K562 (cell line): ENCODE data around the gene MYBPC3. TPM values are rescaled to one million over a fixed set of nuclear protein-coding genes. Genes with fewer than 3 reads are reported as not detected.
A peak's percentile ranks its signal among the peaks of the same experiment; 100 is the strongest.

Source experiments
- HDAC1 ChIP-seq, 2 experiments: fragments of 450-650 bp; IDR thresholded peaks; 2 replicates each; pipeline ENCODE4 v1.6.1; 2016 to 2017; ENCODE audit warnings: inconsistent platforms in 1 of 2, mild to moderate bottlenecking in 1 of 2, moderate library complexity in 1 of 2
- HEY1 ChIP-seq: fragments of 250-450 bp; sonication (Bioruptor Pico); IDR thresholded peaks from 2 replicates; pipeline ENCODE4 v1.5.0; 2020; ENCODE audit warnings: mild to moderate bottlenecking, moderate library complexity, borderline replicate concordance
- LARP7 ChIP-seq: fragments of 450-650 bp; IDR thresholded peaks from 2 replicates; pipeline ENCODE4 v1.6.1; 2016
- MAX ChIP-seq: sonication (generic); formaldehyde crosslinking; IDR thresholded peaks from 2 replicates; pipeline ENCODE4 v1.9.0; 2022; ENCODE audit warnings: mild to moderate bottlenecking, missing genetic modification reagents
- MNT ChIP-seq, 2 experiments: fragments of 450-650 bp; conservative IDR thresholded peaks; 2 replicates each; pipeline ENCODE4 v1.6.1; 2017; ENCODE audit warnings: mild to moderate bottlenecking in 2 of 2, moderate library complexity in 2 of 2
- TARDBP ChIP-seq: fragments of 450-650 bp; IDR thresholded peaks from 2 replicates; pipeline ENCODE4 v1.6.1; 2016
- ZNF239 ChIP-seq: fragments of 250-450 bp; sonication (Bioruptor Pico); IDR thresholded peaks from 2 replicates; pipeline ENCODE4 v1.4.0; 2020; ENCODE audit warnings: mild to moderate bottlenecking
- ZNF277 ChIP-seq: fragments of 250-450 bp; sonication (Bioruptor Pico); IDR thresholded peaks from 2 replicates; pipeline ENCODE4 v1.8.0; 2022; ENCODE audit warnings: inconsistent platforms, mild to moderate bottlenecking, moderate library complexity, borderline replicate concordance
- ZNF354B ChIP-seq: fragments of 250-450 bp; sonication (Bioruptor Pico); IDR thresholded peaks from 2 replicates; pipeline ENCODE4 v1.4.0; 2020
- polyA plus RNA-seq, 8 experiments: library from polyadenylated mRNA; depleted of rRNA in 4 of 8; stranded (reverse) in 5 of 8; unstranded in 3 of 8; fragments of >200 nt; fragmentation: Nextera tagmentation in 2 of 8; fragmentation: Illumina TruSeq in 1 of 8; extraction: Ambion mirVana in 2 of 8; extraction: Trizol in 1 of 8; gene quantifications; 2 replicates each; pipeline versions ENCODE4 v1.2.1 to v1.2.3, GENCODE V29; 2011 to 2014; ENCODE audit warnings: inconsistent platforms in 1 of 8, missing spikeins in 1 of 8
- total RNA-seq, 7 experiments: library from RNA; depleted of rRNA in 6 of 7; stranded (reverse); fragments of >200 nt in 6 of 7; fragmentation: Illumina TruSeq in 2 of 7; extraction: Trizol in 2 of 7; gene quantifications; 2 replicates each; pipeline versions ENCODE4 v1.2.1 to v1.2.3, GENCODE V29; 2011 to 2021; ENCODE audit warnings: low replicate concordance in 1 of 7

The MYBPC3 gene
- total and polyA plus RNA-seq, 9 of the 15 experiments (the other 6 are each of a cell fraction or from before 2014, with no cell fraction given), result 0.01 TPM; not detected in 8

GRCh38 chr11:47357985-47358730, 5.7 kb upstream of the MYBPC3 start (continued):
- TF ChIP-seq ZNF277 (CRISPR knock-in tag) (no peak), ZNF239 (CRISPR knock-in tag) (no peak), HDAC1 (IDR thresholded peaks at IDR 0.05) (0 out of 4 replicates have a peak, but pooled peaks of 1 of the 2 experiments have one; percentile 26), ZNF354B (CRISPR knock-in tag) (no peak), TARDBP (peak; percentile 95), LARP7 (no peak), MNT (conservative IDR thresholded peaks at IDR 0.05) (no peak), HEY1 (no peak), MAX (CRISPR knock-in tag) (0 out of 2 replicates have a peak, but pooled peaks have one; percentile 15)
- TF ChIP-seq, all 486 proteins: peak for 7
